ENCODE measurements around the gene GLT6D1. TPM values are rescaled to one million over a fixed set of nuclear protein-coding genes. Genes with fewer than 3 reads are reported as not detected.

Gene GLT6D1
- total RNA-seq, 1 experiment from 2014 or later = not detected

- POLR2A ChIA-PET = no interaction called here
- Histone ChIP-seq H3K9me3 (ENCODE audit: control insufficient read depth, insufficient read depth, low read depth, low read length) (no peaks in the 10 kb centered on the region), H3K36me3 (ENCODE audit: control insufficient read depth, insufficient read depth, low read length) (no peaks in the 10 kb centered on the region), H3K4me3 (ENCODE audit: low read depth in 2 of 2, low read length in 2 of 2) (no peak overlapping the region), H3K27me3 (ENCODE audit: control insufficient read depth, insufficient read depth, low read length) (no peaks in the 10 kb centered on the region), H3K4me1 (ENCODE audit: control insufficient read depth, insufficient read depth, low read length) (no peaks in the 10 kb centered on the region), H3K27ac (ENCODE audit: low read length) (no peak overlapping the region)
- CTCF ChIA-PET = no interaction called here
- DNase-seq (ENCODE audit: low read depth, low spot score) = no peak
- TF ChIP-seq CTCF (IDR thresholded peaks at IDR 0.05) (no peak), REST (IDR thresholded peaks at IDR 0.05; ENCODE audit: insufficient read depth in 1 of 2, low read depth in 2 of 2, low read length in 1 of 2) (no peak), TCF7L2 (IDR thresholded peaks at IDR 0.05; ENCODE audit: low read depth, low read length) (no peak), POLR2AphosphoS5 (IDR thresholded peaks at IDR 0.05; ENCODE audit: low read depth, low read length) (no peak), SIN3A (IDR thresholded peaks at IDR 0.05; ENCODE audit: borderline replicate concordance, insufficient read depth, low read depth, low read length) (no peak)
- in situ Hi-C loops (cut with HindIII; ENCODE audit: low pct_unique_long_range_greater_than_20kb, low sequenced_read_pairs) = no loop called here
- BruUV-seq (replicated peaks) = no TSS peak
- ATAC-seq = no peak
- intact Hi-C loops (cut with micrococcal nuclease; ENCODE audit: unreplicated experiment) = no loop called here
Measured at GRCh38 chr9:135606885-135607259, 32.5 kb downstream of the GLT6D1 start.

- H3K36me3 ChIP-seq (ENCODE audit: control insufficient read depth, insufficient read depth, low read length) = no peaks in the 10 kb centered on the region
- intact Hi-C loops (cut with micrococcal nuclease; ENCODE audit: unreplicated experiment) = no loop called here
- ATAC-seq = no peak
- no peak overlapping the region for H3K27ac ChIP-seq (ENCODE audit: low read length)
- POLR2A ChIA-PET = no interaction called here
- H3K9me3 ChIP-seq (ENCODE audit: control insufficient read depth, insufficient read depth, low read depth, low read length) = no peaks in the 10 kb centered on the region
- H3K27me3 ChIP-seq (ENCODE audit: control insufficient read depth, insufficient read depth, low read length) = no peaks in the 10 kb centered on the region
- no peak for TF ChIP-seq CTCF (IDR thresholded peaks at IDR 0.05)
- TF ChIP-seq REST (IDR thresholded peaks at IDR 0.05; ENCODE audit: insufficient read depth in 1 of 2, low read depth in 2 of 2, low read length in 1 of 2) = no peak
- no peak for TF ChIP-seq POLR2AphosphoS5 (IDR thresholded peaks at IDR 0.05; ENCODE audit: low read depth, low read length)
- TF ChIP-seq SIN3A (IDR thresholded peaks at IDR 0.05; ENCODE audit: borderline replicate concordance, insufficient read depth, low read depth, low read length) = no peak
- no peak for TF ChIP-seq TCF7L2 (IDR thresholded peaks at IDR 0.05; ENCODE audit: low read depth, low read length)
- no peaks in the 10 kb centered on the region for H3K4me1 ChIP-seq (ENCODE audit: control insufficient read depth, insufficient read depth, low read length)
- in situ Hi-C loops (cut with HindIII; ENCODE audit: low pct_unique_long_range_greater_than_20kb, low sequenced_read_pairs) = no loop called here
- no peak overlapping the region for H3K4me3 ChIP-seq (ENCODE audit: low read depth in 2 of 2, low read length in 2 of 2)
- no TSS peak for BruUV-seq (replicated peaks)
- CTCF ChIA-PET = no interaction called here
- DNase-seq (ENCODE audit: low read depth, low spot score) = no peak
Measured at GRCh38 chr9:135605238-135605781, 34.0 kb downstream of the GLT6D1 start.
